AG09319 (cell line): ENCODE data around the gene SPTB.

Source experiments
- DNase-seq: peaks from one replicate; pipeline ENCODE4 v3.0.0-alpha.2; 2010; ENCODE audit warnings: low read depth; ENCODE audit errors: extremely low read depth
- TF ChIP-seq, protein P1 (sequence below): IDR thresholded peaks from 2 replicates; pipeline ENCODE4 v1.5.1; 2011; ENCODE audit warnings: low read depth, mild to moderate bottlenecking, inconsistent platforms, low read length, moderate library complexity

Gene SPTB

DNA sequence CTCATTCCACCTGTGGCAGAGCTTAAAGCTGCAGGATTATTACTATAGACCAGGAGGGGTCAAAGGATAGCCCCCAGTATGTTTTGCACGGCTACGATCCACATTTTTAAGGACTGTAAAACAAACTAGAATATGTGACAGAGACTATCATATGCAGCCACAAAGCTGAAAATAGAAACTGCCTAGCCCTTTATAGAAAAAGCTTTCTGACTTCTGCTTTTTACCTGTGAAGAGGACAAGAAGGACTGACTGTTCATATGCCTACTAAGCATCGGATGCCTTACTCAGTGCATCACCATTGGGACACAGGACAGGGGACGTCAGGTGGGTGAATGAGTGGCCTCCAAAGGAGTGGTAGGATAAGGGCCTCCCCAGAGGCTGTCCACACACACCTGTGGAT, 29.8 kb downstream of the SPTB start:
- no peak for DNase-seq
- TF ChIP-seq, protein P1, sequence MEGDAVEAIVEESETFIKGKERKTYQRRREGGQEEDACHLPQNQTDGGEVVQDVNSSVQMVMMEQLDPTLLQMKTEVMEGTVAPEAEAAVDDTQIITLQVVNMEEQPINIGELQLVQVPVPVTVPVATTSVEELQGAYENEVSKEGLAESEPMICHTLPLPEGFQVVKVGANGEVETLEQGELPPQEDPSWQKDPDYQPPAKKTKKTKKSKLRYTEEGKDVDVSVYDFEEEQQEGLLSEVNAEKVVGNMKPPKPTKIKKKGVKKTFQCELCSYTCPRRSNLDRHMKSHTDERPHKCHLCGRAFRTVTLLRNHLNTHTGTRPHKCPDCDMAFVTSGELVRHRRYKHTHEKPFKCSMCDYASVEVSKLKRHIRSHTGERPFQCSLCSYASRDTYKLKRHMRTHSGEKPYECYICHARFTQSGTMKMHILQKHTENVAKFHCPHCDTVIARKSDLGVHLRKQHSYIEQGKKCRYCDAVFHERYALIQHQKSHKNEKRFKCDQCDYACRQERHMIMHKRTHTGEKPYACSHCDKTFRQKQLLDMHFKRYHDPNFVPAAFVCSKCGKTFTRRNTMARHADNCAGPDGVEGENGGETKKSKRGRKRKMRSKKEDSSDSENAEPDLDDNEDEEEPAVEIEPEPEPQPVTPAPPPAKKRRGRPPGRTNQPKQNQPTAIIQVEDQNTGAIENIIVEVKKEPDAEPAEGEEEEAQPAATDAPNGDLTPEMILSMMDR = no peak

GRCh38 chr14:64848239-64848638, 31.5 kb downstream of the SPTB start:
- no peak for DNase-seq
- TF ChIP-seq, protein P1 = no peak

DNA sequence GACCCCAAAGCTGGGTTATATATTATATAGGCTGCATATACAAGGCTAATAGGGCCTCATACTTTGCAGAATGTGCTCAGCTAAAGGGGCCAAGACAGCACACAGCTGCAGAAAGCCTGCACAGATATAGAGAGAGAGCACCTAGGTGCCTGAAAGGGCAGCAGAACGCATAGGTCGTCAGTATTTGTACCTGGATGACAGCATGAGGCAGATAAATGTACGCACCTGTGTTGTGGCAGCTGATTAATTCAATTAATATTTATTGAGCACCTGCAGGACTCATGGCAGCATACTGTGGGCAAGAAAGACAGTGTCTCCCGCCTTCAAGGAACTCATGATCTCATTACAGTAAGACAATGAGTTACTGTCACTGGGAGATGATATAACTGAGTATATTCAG, 33.4 kb downstream of the SPTB start:
- TF ChIP-seq, protein P1 = no peak

DNA sequence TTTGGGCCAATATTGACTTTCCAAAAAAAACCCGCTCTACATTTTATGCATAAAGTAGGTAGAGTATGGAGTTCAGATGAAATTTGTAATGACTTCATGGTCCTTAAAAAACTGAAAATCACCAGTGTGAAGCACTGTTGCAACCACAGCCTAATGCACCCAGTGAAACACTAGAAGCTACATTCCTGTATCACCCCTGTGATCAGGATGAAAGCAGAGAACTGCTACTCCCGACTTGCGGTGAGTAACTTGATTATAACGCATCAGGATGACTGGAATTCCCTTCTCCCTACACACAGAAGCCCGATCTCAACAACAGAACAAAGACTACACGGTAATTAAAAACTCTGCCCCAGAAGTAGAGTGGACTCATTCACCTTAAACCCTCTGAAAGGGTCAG, 33.8 kb downstream of the SPTB start:
- no peak for DNase-seq
- TF ChIP-seq, protein P1 = no peak

More for the DNA sequence above, 33.4 kb downstream of the SPTB start:
- DNase-seq = no peak

- TF ChIP-seq, protein P1 = no peak
- DNase-seq = no peak
Measured at GRCh38 chr14:64844969-64845536, 34.7 kb downstream of the SPTB start.

- TF ChIP-seq, protein P1 = no peak
- no peak for DNase-seq
Measured at GRCh38 chr14:64844272-64844671, 35.4 kb downstream of the SPTB start.

GRCh38 chr14:64843548-64843947, 36.2 kb downstream of the SPTB start:
- DNase-seq = no peak
- TF ChIP-seq, protein P1 = no peak
